Thoracic aorta (tissue), 2 donors: Measurements from ENCODE around the gene VDAC2. TPM values are rescaled to one million over a fixed set of nuclear protein-coding genes. Genes with fewer than 3 reads are reported as not detected.
A peak's percentile ranks its signal among the peaks of the same experiment; 100 is the strongest.

Experiments
- ATAC-seq: fragments of 150-250 bp; one replicate; pipeline ENCODE4 v1.8.0; 2017; ENCODE audit warnings: low read depth; ENCODE audit not compliant: insufficient number of reproducible peaks, low FRiP score
- DNase-seq: peaks from one replicate; pipeline ENCODE4 v3.0.0-alpha.2; 2020; ENCODE audit warnings: low spot score
- H3K27ac ChIP-seq, 2 donors: fragments of 200-600 bp; sonication (generic); 1 replicate in 1 of 2; 2 replicates in 1 of 2; pipeline ENCODE4 v1.5.1; 2016; ENCODE audit warnings: mild to moderate bottlenecking in 2 of 2, moderate library complexity in 2 of 2
- H3K27me3 ChIP-seq: fragments of 200-600 bp; sonication (generic); replicated peaks from 2 replicates; pipeline ENCODE4 v1.6.0; 2016; ENCODE audit warnings: mild to moderate bottlenecking; ENCODE audit not compliant: insufficient read depth
- H3K36me3 ChIP-seq: fragments of 200-600 bp; sonication (generic); one replicate; pipeline ENCODE4 v1.5.1; 2016
- H3K4me1 ChIP-seq, 2 donors: fragments of 200-600 bp; sonication (generic); 1 replicate in 1 of 2; 2 replicates in 1 of 2; pipeline versions ENCODE4 v1.5.1 to v1.6.0; 2016; ENCODE audit warnings: low read depth in 2 of 2, mild to moderate bottlenecking in 1 of 2; ENCODE audit not compliant: control insufficient read depth in 1 of 2
- H3K4me3 ChIP-seq: fragments of 200-600 bp; sonication (generic); 2 replicates; pipeline ENCODE4 v1.5.1; 2016; ENCODE audit warnings: mild to moderate bottlenecking
- H3K9me3 ChIP-seq: fragments of 200-600 bp; sonication (generic); 2 replicates; pipeline ENCODE4 v1.5.1; 2016
- total RNA-seq, 2 donors: library from RNA; depleted of rRNA; stranded (reverse); fragments of >200 nt; gene quantifications; one replicate each; pipeline versions ENCODE4 v1.1.0 to v1.2.3, GENCODE V29; 2016
- TF ChIP-seq, protein P1 (sequence below): fragments of 200-600 bp; sonication (generic); IDR thresholded peaks from one replicate; pipeline ENCODE4 v1.5.1; 2019; ENCODE audit warnings: antibody characterized with exemption

VDAC2 gene
- total RNA-seq, 2 donors from 2014 or later, result 93.3 to 98.0 TPM

- Histone ChIP-seq H3K9me3 (no peaks in the 10 kb centered on the region), H3K27me3 (no peaks in the 10 kb centered on the region), H3K4me3 (no peak overlapping the region), H3K36me3 (peaks cover 9% of the 10 kb centered on the region), H3K4me1 (peaks cover 9 to 43% of the 10 kb centered on the region in 2 donors), H3K27ac (no peak overlapping the region)
- ATAC-seq (no peak), DNase-seq (no peak)
- TF ChIP-seq, protein P1, sequence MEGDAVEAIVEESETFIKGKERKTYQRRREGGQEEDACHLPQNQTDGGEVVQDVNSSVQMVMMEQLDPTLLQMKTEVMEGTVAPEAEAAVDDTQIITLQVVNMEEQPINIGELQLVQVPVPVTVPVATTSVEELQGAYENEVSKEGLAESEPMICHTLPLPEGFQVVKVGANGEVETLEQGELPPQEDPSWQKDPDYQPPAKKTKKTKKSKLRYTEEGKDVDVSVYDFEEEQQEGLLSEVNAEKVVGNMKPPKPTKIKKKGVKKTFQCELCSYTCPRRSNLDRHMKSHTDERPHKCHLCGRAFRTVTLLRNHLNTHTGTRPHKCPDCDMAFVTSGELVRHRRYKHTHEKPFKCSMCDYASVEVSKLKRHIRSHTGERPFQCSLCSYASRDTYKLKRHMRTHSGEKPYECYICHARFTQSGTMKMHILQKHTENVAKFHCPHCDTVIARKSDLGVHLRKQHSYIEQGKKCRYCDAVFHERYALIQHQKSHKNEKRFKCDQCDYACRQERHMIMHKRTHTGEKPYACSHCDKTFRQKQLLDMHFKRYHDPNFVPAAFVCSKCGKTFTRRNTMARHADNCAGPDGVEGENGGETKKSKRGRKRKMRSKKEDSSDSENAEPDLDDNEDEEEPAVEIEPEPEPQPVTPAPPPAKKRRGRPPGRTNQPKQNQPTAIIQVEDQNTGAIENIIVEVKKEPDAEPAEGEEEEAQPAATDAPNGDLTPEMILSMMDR, result no peak
Measured at GRCh38 chr10:75231672-75232581, 21.3 kb downstream of the VDAC2 start.

- Histone ChIP-seq H3K27ac (peak overlapping the region; percentile 78 to 81), H3K4me3 (peak overlapping the region; percentile 97), H3K9me3 (no peaks in the 10 kb centered on the region), H3K36me3 (peaks cover 9% of the 10 kb centered on the region), H3K27me3 (no peaks in the 10 kb centered on the region), H3K4me1 (peaks cover 7 to 27% of the 10 kb centered on the region in 2 donors)
- TF ChIP-seq, protein P1, result no peak
- DNase-seq (no peak), ATAC-seq (no peak)
Measured at GRCh38 chr10:75233444-75234016, 22.9 kb downstream of the VDAC2 start.

DNA sequence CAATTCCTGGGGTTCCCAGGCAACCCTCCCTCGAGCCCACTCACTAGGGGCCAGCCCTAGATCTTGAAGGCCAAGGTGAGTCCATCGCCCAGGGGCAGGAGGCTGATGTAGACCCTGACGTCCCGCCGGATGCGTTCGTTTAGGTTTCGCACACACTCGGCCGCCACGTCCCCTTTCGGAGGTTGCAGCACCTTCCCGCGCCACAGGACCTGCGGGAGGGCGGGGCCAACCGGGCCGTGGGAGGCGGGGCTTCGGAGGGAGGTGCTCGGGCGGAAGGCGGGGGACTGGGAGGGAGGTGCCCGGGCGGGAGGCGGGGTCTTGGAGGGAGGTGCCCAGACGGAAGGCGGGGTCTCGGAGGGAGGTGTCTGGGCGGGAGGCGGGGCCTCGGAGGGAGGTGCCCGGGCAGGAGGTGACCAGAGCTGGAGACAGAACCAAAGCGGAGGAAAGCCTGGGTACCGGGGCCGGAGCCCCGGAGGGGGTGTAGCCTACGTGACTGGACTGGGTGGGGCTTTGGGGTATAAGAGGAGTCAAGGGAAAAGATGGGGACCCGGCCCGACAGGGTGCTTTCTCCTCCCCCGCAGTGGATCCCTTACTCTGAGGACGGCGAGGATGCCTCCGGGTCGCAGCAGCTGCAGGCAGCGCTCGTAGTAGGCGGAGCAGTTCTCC, 23.6 kb downstream of the VDAC2 start:
- ATAC-seq (peak; percentile 64), DNase-seq (peak; percentile 73)
- TF ChIP-seq, protein P1, result no peak
- H3K36me3 ChIP-seq, result peaks cover 9% of the 10 kb centered on the region
- peak overlapping the region; percentile 78 to 81 for H3K27ac ChIP-seq
- H3K27me3 ChIP-seq, result no peaks in the 10 kb centered on the region
- peaks cover 7 to 21% of the 10 kb centered on the region in 2 donors for H3K4me1 ChIP-seq
- no peaks in the 10 kb centered on the region for H3K9me3 ChIP-seq
- H3K4me3 ChIP-seq, result peak overlapping the region; percentile 97

- no peak for DNase-seq
- TF ChIP-seq, protein P1, result no peak
- peaks cover 6 to 14% of the 10 kb centered on the region in 2 donors for H3K4me1 ChIP-seq
- no peaks in the 10 kb centered on the region for H3K9me3 ChIP-seq
- no peak for ATAC-seq
- H3K4me3 ChIP-seq, result peak overlapping the region; percentile 97
- H3K36me3 ChIP-seq, result peaks cover 9% of the 10 kb centered on the region
- no peaks in the 10 kb centered on the region for H3K27me3 ChIP-seq
- H3K27ac ChIP-seq, result peak overlapping the region; percentile 78 to 81
Measured at GRCh38 chr10:75234683-75235374, 24.2 kb downstream of the VDAC2 start.
